ENCODE measurements around the gene TSPAN11. TPM values are rescaled to one million over a fixed set of nuclear protein-coding genes. Genes with fewer than 3 reads are reported as not detected.

The TSPAN11 gene
- total and polyA plus RNA-seq, 4 donors, result 1.4 to 12.1 (median 3.9) TPM

GRCh38 chr12:30990776-30991175 is 64.2 kb downstream of the TSPAN11 start:
- no peak overlapping the region for H3K4me3 ChIP-seq
- WGBS, 2 donors, result 89 to 96% methylated on average over 3 of the region's 3 CpGs
- ATAC-seq (ENCODE audit: insufficient read depth, low FRiP score), result no peak

DNA sequence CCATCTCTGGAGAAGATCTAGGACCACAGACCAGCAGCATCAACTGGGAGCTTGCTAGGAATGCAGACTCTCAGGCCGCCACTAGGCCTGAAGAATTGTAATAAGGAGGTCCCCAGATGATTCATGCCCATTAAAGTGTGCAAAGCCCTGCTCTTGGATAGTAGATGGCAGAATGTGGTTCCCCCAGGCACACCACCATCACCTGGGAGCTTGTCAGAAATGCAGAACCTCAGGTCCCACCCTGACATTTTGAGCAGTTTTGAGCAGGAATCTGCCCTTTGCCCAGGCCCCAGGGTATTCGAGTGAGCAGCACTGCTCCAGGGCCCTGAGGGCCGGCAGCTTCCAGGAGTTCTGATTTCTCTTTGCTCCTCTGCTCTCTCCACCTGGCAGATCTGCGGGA is 64.9 kb downstream of the TSPAN11 start:
- no peak overlapping the region for H3K4me3 ChIP-seq
- DNase-seq (no peak), ATAC-seq (ENCODE audit: insufficient read depth, low FRiP score) (no peak)
- 93 to 96% methylated on average over 4 of the region's 4 CpGs for WGBS, 2 donors
- no peaks in the 10 kb centered on the region for H3K36me3 ChIP-seq (ENCODE audit: control insufficient read depth in 4 of 4, insufficient read depth in 4 of 4, low read length in 4 of 4)
- no peaks in the 10 kb centered on the region for H3K27me3 ChIP-seq (ENCODE audit: control insufficient read depth in 3 of 3, insufficient read depth in 3 of 3, low read length in 2 of 3)
- H3K9ac ChIP-seq (ENCODE audit: insufficient read depth in 1 of 2, low read length in 2 of 2), result no peak overlapping the region
- H3K9me3 ChIP-seq (ENCODE audit: control insufficient read depth in 4 of 4, insufficient read depth in 3 of 4, low read length in 3 of 4), result no peaks in the 10 kb centered on the region
- H3K4me1 ChIP-seq (ENCODE audit: control insufficient read depth in 5 of 5, insufficient read depth in 5 of 5, low read length in 5 of 5), result peaks cover 0 to 3% (median 0%) of the 10 kb centered on the region in 5 donors
- no peak overlapping the region for H3K27ac ChIP-seq (ENCODE audit: low read depth in 1 of 2, low read length in 1 of 2)
- TF ChIP-seq, protein P1, sequence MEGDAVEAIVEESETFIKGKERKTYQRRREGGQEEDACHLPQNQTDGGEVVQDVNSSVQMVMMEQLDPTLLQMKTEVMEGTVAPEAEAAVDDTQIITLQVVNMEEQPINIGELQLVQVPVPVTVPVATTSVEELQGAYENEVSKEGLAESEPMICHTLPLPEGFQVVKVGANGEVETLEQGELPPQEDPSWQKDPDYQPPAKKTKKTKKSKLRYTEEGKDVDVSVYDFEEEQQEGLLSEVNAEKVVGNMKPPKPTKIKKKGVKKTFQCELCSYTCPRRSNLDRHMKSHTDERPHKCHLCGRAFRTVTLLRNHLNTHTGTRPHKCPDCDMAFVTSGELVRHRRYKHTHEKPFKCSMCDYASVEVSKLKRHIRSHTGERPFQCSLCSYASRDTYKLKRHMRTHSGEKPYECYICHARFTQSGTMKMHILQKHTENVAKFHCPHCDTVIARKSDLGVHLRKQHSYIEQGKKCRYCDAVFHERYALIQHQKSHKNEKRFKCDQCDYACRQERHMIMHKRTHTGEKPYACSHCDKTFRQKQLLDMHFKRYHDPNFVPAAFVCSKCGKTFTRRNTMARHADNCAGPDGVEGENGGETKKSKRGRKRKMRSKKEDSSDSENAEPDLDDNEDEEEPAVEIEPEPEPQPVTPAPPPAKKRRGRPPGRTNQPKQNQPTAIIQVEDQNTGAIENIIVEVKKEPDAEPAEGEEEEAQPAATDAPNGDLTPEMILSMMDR (IDR thresholded peaks at IDR 0.05; ENCODE audit: control extremely low read depth, extremely low read depth), result no peak

More at GRCh38 chr12:30990776-30991175, 64.2 kb downstream of the TSPAN11 start:
- Histone ChIP-seq H3K4me1 (ENCODE audit: control insufficient read depth in 5 of 5, insufficient read depth in 5 of 5, low read length in 5 of 5) (peaks cover 0 to 3% (median 0%) of the 10 kb centered on the region in 5 donors), H3K9ac (ENCODE audit: insufficient read depth in 1 of 2, low read length in 2 of 2) (no peak overlapping the region), H3K27me3 (ENCODE audit: control insufficient read depth in 3 of 3, insufficient read depth in 3 of 3, low read length in 2 of 3) (no peaks in the 10 kb centered on the region), H3K9me3 (ENCODE audit: control insufficient read depth in 4 of 4, insufficient read depth in 3 of 4, low read length in 3 of 4) (no peaks in the 10 kb centered on the region), H3K36me3 (ENCODE audit: control insufficient read depth in 4 of 4, insufficient read depth in 4 of 4, low read length in 4 of 4) (no peaks in the 10 kb centered on the region), H3K27ac (ENCODE audit: low read depth in 1 of 2, low read length in 1 of 2) (no peak overlapping the region)
- no peak for DNase-seq
- TF ChIP-seq, protein P1 (IDR thresholded peaks at IDR 0.05; ENCODE audit: control extremely low read depth, extremely low read depth), result no peak

DNA sequence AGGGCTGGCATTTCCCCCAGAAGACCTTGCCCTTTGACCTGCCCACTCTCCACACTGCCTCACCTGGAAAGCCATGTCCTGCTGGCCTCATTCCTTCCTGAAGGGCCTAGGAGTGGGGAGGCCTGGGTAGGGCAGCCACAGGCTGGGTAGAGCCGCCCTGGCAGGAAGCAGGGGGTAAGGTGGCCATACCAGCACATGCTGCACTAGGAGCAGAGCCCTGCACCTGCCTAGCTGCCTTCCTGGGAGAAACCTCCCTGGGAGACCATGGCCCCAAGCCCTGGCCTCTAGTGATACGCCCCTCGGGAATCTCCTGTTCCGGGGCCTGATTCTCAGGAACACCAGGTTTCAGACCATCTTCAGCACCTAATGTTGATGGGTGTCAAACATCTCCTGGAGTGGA is 65.8 kb downstream of the TSPAN11 start:
- Histone ChIP-seq H3K4me3 (no peak overlapping the region), H3K36me3 (ENCODE audit: control insufficient read depth in 4 of 4, insufficient read depth in 4 of 4, low read length in 4 of 4) (no peaks in the 10 kb centered on the region), H3K27ac (ENCODE audit: low read depth in 1 of 2, low read length in 1 of 2) (no peak overlapping the region), H3K27me3 (ENCODE audit: control insufficient read depth in 3 of 3, insufficient read depth in 3 of 3, low read length in 2 of 3) (no peaks in the 10 kb centered on the region), H3K9me3 (ENCODE audit: control insufficient read depth in 4 of 4, insufficient read depth in 3 of 4, low read length in 3 of 4) (no peaks in the 10 kb centered on the region), H3K4me1 (ENCODE audit: control insufficient read depth in 5 of 5, insufficient read depth in 5 of 5, low read length in 5 of 5) (peaks cover 0 to 3% (median 0%) of the 10 kb centered on the region in 5 donors), H3K9ac (ENCODE audit: insufficient read depth in 1 of 2, low read length in 2 of 2) (no peak overlapping the region)
- DNase-seq (no peak), ATAC-seq (ENCODE audit: insufficient read depth, low FRiP score) (no peak)
- 93% methylated on average over 4 of the region's 4 CpGs for WGBS, 2 donors
- TF ChIP-seq, protein P1 (IDR thresholded peaks at IDR 0.05; ENCODE audit: control extremely low read depth, extremely low read depth), result no peak

DNA sequence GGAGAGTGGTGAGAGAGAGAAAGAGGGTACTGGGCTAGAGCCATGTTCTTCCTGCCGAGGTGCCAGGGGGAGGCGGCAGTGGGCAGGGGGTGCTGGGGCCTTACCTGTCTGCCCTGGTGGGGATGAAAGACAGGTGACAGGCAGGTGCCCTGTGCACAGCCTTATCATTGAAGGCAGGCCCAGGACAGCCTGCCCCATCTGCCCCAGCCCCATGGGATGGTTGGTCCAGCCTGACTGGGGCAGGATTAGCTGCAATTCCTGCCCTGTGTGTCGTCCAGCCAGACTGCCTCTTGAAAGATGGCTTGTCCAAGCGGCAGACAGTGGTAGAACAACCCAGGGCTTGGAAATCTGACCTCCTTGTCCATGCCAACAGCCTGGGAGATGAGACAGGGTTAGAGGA is 67.2 kb downstream of the TSPAN11 start:
- DNase-seq (no peak), ATAC-seq (ENCODE audit: insufficient read depth, low FRiP score) (no peak)
- H3K4me1 ChIP-seq (ENCODE audit: control insufficient read depth in 5 of 5, insufficient read depth in 5 of 5, low read length in 5 of 5), result peaks cover 0 to 3% (median 0%) of the 10 kb centered on the region in 5 donors
- H3K9me3 ChIP-seq (ENCODE audit: control insufficient read depth in 4 of 4, insufficient read depth in 3 of 4, low read length in 3 of 4), result no peaks in the 10 kb centered on the region
- no peaks in the 10 kb centered on the region for H3K27me3 ChIP-seq (ENCODE audit: control insufficient read depth in 3 of 3, insufficient read depth in 3 of 3, low read length in 2 of 3)
- H3K4me3 ChIP-seq, result no peak overlapping the region
- no peak overlapping the region for H3K9ac ChIP-seq (ENCODE audit: insufficient read depth in 1 of 2, low read length in 2 of 2)
- no peaks in the 10 kb centered on the region for H3K36me3 ChIP-seq (ENCODE audit: control insufficient read depth in 4 of 4, insufficient read depth in 4 of 4, low read length in 4 of 4)
- 88 to 99% methylated on average over 4 of the region's 4 CpGs for WGBS, 2 donors
- TF ChIP-seq, protein P1 (IDR thresholded peaks at IDR 0.05; ENCODE audit: control extremely low read depth, extremely low read depth), result no peak
- no peak overlapping the region for H3K27ac ChIP-seq (ENCODE audit: low read depth in 1 of 2, low read length in 1 of 2)

Data from lung (tissue), 12 donors.